Right lobe of liver (tissue), 6 donors: ENCODE data around the gene TMEFF2. TPM values are rescaled to one million over a fixed set of nuclear protein-coding genes. Genes with fewer than 3 reads are reported as not detected.

Source experiments
- ATAC-seq, 4 donors: fragments of 200-7000 bp; cut with Tn5 transposase; one replicate each; pipeline ENCODE4 v1.9.1; 2020; ENCODE audit warnings: mild to moderate bottlenecking in 4 of 4, moderate library complexity in 4 of 4
- DNase-seq, 3 donors: peaks; one replicate each; pipeline ENCODE4 v3.0.0-alpha.2; 2020
- H3K27ac ChIP-seq, 3 donors: fragments of 200-600 bp; one replicate each; pipeline ENCODE4 v1.8.0; 2022
- H3K27me3 ChIP-seq, 2 donors: fragments of 200-600 bp; one replicate each; pipeline ENCODE4 v1.8.0; 2022
- H3K36me3 ChIP-seq, 4 donors: fragments of 200-600 bp; sonication (generic) in 1 of 4; one replicate each; pipeline versions ENCODE4 v1.5.1 to v1.8.0; 2017 to 2022; ENCODE audit warnings: control low read depth in 1 of 4
- H3K4me1 ChIP-seq, 4 donors: fragments of 200-600 bp; sonication (generic) in 1 of 4; one replicate each; pipeline versions ENCODE4 v1.5.1 to v1.8.0; 2017 to 2022; ENCODE audit warnings: control low read depth in 1 of 4
- H3K4me3 ChIP-seq, 3 donors: fragments of 200-600 bp; one replicate each; pipeline ENCODE4 v1.8.0; 2022
- H3K9me3 ChIP-seq, 4 donors: fragments of 200-600 bp; sonication (generic) in 1 of 4; one replicate each; pipeline versions ENCODE4 v1.5.1 to v1.8.0; 2017 to 2022; ENCODE audit warnings: control low read depth in 1 of 4
- POLR2A ChIP-seq: fragments of 450-650 bp; IDR thresholded peaks from one replicate; pipeline ENCODE4 v1.6.1; 2017; ENCODE audit warnings: antibody characterized with exemption, mild to moderate bottlenecking
- WGBS: methylation state at CpG from one replicate; pipeline ENCODE4 v1.1.6; 2018; ENCODE audit warnings: low coverage, low lambda C conversion rate; ENCODE audit not compliant: insufficient coverage; ENCODE audit errors: missing lambda C conversion rate; 5-methylcytosine and 5-hydroxymethylcytosine counted together
- intact Hi-C, 2 donors: fragments of 100-400 bp; cut with DNase I; formaldehyde crosslinking; loops; one replicate each; pipeline versions ENCODE4 v1.11.2 to v1.14.1; 2022
- total RNA-seq, 6 experiments: library from RNA; depleted of rRNA in 2 of 6; stranded (reverse); fragments of >200 nt in 2 of 6; fragmentation: NEBNext Ultra II Directional in 3 of 6; extraction: Animal tissue kit (Norgen Biotek cat#: 25700) in 3 of 6; gene quantifications; one replicate each; pipeline versions ENCODE4 v1.1.0 to v1.2.4, GENCODE V29; 2016 to 2023
- TF ChIP-seq, protein P1 (sequence below), 4 donors: fragments of 200-600 bp in 3 of 4; fragments of 450-650 bp in 1 of 4; IDR thresholded peaks; one replicate each; pipeline versions ENCODE4 v1.5.1 to v1.8.0; 2016 to 2022; ENCODE audit warnings: antibody characterized with exemption in 4 of 4, mild to moderate bottlenecking in 2 of 4
- donor health status: DM: no; HTN: yes; CAD: no.
- donor health status: DM: no; HTN: no; CAD: no.
- donor health status: DM: no; HTN: no; CAD: no.
- donor health status: DM: no; HTN: yes; CAD: no.
- donor health status: DM: no; HTN: yes; CAD: no.

The TMEFF2 gene
- total RNA-seq, 6 experiments from 2014 or later: not detected

DNA sequence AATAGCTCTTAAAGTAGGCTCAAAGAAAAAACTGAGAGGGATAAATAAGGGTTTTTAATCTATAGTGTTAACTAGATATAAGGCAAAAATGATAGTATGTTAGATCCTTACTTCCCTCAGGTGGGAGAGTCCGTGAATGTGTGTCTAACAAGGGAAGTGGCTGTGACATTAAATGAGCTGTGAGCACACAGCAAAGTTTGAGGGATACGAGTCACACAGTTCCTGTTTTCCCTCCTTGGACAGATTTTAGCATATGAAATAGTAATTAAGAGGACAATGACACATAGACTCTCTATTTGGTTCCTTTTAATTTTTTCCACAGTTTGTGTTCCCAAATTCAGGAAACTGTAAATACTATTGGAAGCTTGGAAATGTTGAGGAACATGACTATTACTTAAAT, 199.4 kb downstream of the TMEFF2 start:
- H3K9me3 ChIP-seq: no peaks in the 10 kb centered on the region
- no peak overlapping the region for H3K4me3 ChIP-seq
- no peaks in the 10 kb centered on the region for H3K4me1 ChIP-seq
- 37% methylated on average over 2 of the region's 2 CpGs for WGBS
- TF ChIP-seq POLR2A: no peak
- TF ChIP-seq, protein P1, sequence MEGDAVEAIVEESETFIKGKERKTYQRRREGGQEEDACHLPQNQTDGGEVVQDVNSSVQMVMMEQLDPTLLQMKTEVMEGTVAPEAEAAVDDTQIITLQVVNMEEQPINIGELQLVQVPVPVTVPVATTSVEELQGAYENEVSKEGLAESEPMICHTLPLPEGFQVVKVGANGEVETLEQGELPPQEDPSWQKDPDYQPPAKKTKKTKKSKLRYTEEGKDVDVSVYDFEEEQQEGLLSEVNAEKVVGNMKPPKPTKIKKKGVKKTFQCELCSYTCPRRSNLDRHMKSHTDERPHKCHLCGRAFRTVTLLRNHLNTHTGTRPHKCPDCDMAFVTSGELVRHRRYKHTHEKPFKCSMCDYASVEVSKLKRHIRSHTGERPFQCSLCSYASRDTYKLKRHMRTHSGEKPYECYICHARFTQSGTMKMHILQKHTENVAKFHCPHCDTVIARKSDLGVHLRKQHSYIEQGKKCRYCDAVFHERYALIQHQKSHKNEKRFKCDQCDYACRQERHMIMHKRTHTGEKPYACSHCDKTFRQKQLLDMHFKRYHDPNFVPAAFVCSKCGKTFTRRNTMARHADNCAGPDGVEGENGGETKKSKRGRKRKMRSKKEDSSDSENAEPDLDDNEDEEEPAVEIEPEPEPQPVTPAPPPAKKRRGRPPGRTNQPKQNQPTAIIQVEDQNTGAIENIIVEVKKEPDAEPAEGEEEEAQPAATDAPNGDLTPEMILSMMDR (IDR thresholded peaks at IDR 0.05): no peak
- no peaks in the 10 kb centered on the region for H3K27me3 ChIP-seq
- ATAC-seq (peak in 1 of 4 donors; percentile 41), DNase-seq (no peak)
- no peaks in the 10 kb centered on the region for H3K36me3 ChIP-seq
- H3K27ac ChIP-seq: no peak overlapping the region
- intact Hi-C loops: no loop called here

DNA sequence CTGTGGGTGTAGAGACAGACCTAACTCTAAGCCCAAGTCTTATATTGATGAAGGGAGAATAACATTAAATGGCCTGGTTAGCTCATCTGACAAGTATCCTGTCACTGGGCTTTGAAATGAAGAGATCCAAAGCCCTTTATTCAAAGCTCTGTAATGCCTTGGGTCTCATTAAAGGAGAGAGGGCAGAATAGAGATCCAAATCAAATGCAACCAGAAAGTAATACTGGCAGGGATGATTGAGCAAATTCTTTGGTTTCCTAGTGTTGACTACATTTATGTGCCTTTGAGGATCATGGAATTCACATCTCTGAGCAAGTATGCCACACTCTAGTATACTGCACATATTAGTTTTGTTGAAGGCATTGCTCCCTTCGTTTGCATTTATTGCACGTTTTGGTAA, 200.0 kb downstream of the TMEFF2 start:
- H3K27me3 ChIP-seq: no peaks in the 10 kb centered on the region
- DNase-seq (no peak), ATAC-seq (no peak)
- no peak for TF ChIP-seq POLR2A
- TF ChIP-seq, protein P1 (IDR thresholded peaks at IDR 0.05): no peak
- intact Hi-C loops: no loop called here
- 65% methylated on average over 2 of the region's 2 CpGs for WGBS
- H3K4me1 ChIP-seq: no peaks in the 10 kb centered on the region
- H3K9me3 ChIP-seq: no peaks in the 10 kb centered on the region
- H3K36me3 ChIP-seq: no peaks in the 10 kb centered on the region
- H3K27ac ChIP-seq: no peak overlapping the region
- no peak overlapping the region for H3K4me3 ChIP-seq

DNA sequence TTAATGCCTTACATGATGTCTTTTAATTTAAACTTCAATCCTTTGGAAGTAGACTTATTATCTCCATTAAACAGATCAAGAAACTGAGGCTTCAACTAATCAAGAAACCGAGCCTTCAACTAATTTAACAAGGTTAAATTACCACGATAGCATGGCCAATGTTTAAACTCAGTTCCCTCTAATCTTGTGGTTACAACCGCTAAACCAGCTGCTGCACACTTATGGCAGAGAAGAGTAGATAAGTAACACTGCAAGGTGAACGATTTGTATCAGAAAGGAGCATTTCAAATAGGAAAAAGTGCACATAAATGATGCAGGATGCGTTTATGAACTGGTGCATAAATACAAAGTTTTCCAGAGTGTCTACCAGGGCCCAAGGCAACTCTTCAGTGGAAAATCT, 203.3 kb downstream of the TMEFF2 start:
- intact Hi-C loops: no loop called here
- no peak for TF ChIP-seq POLR2A
- TF ChIP-seq, protein P1 (IDR thresholded peaks at IDR 0.05): no peak
- Histone ChIP-seq H3K36me3 (no peaks in the 10 kb centered on the region), H3K27ac (no peak overlapping the region), H3K9me3 (no peaks in the 10 kb centered on the region), H3K4me3 (no peak overlapping the region), H3K27me3 (no peaks in the 10 kb centered on the region), H3K4me1 (no peaks in the 10 kb centered on the region)
- 80% methylated on average over 5 of the region's 5 CpGs for WGBS
- ATAC-seq (no peak), DNase-seq (no peak)

- no peak for DNase-seq
- Histone ChIP-seq H3K4me1 (no peaks in the 10 kb centered on the region), H3K36me3 (no peaks in the 10 kb centered on the region), H3K27me3 (no peaks in the 10 kb centered on the region), H3K27ac (no peak overlapping the region), H3K9me3 (no peaks in the 10 kb centered on the region), H3K4me3 (no peak overlapping the region)
- WGBS: 63% methylated on average over 2 of the region's 2 CpGs
- intact Hi-C loops: no loop called here
- no peak for TF ChIP-seq POLR2A
- TF ChIP-seq, protein P1 (IDR thresholded peaks at IDR 0.05): no peak
- no peak for ATAC-seq
Measured at GRCh38 chr2:191985740-191986139, 209.0 kb downstream of the TMEFF2 start.

- no peak overlapping the region for H3K27ac ChIP-seq
- no peak for DNase-seq
- H3K4me1 ChIP-seq: no peaks in the 10 kb centered on the region
- no peak for ATAC-seq
- intact Hi-C loops: no loop called here
- no peaks in the 10 kb centered on the region for H3K27me3 ChIP-seq
- no peaks in the 10 kb centered on the region for H3K36me3 ChIP-seq
- H3K9me3 ChIP-seq: no peaks in the 10 kb centered on the region
- no peak for TF ChIP-seq POLR2A
- TF ChIP-seq, protein P1 (IDR thresholded peaks at IDR 0.05): no peak
- WGBS: 60% methylated on average over 1 of the region's 1 CpG
- no peak overlapping the region for H3K4me3 ChIP-seq
Measured at GRCh38 chr2:191983591-191983990, 211.1 kb downstream of the TMEFF2 start.
